HG03354 (cell line): ENCODE results near the gene FAM20B.

Experiments
- ATAC-seq: cut with Tn5 transposase; IDR thresholded peaks from one replicate; pipeline ENCODE4 v1.9.1; 2021; ENCODE audit warnings: mild to moderate bottlenecking; ENCODE audit not compliant: unreplicated experiment, poor library complexity, severe bottlenecking

Gene FAM20B

GRCh38 chr1:179046808-179047635 lies 21.3 kb downstream of the FAM20B start:
- ATAC-seq, result no peak

- ATAC-seq, result no peak
These were observed 21.9 kb downstream of the FAM20B start for GRCh38 chr1:179047636-179047997.

GRCh38 chr1:179048339-179049124 lies 22.8 kb downstream of the FAM20B start:
- no peak for ATAC-seq

- no peak for ATAC-seq
These were observed 27.1 kb downstream of the FAM20B start for GRCh38 chr1:179052776-179053175.

DNA sequence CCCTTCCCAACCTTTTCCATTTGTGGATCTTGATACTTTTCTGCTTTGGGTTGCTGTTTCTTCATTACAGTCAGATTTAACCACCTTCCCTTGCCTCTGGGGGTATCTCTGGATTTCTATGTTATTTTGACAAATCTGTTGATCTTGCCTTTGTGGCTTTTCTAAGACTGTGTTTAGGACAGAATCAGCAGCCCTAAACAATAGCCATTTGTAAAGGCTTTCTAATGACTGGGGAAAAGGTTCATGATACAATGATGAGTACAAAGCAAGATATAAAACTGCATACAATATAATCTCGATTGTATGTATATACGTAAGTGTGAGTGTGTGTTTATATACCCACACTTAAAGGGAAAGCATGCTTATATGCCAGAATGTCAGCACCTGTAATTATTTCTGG lies 27.8 kb downstream of the FAM20B start:
- ATAC-seq, result no peak

DNA sequence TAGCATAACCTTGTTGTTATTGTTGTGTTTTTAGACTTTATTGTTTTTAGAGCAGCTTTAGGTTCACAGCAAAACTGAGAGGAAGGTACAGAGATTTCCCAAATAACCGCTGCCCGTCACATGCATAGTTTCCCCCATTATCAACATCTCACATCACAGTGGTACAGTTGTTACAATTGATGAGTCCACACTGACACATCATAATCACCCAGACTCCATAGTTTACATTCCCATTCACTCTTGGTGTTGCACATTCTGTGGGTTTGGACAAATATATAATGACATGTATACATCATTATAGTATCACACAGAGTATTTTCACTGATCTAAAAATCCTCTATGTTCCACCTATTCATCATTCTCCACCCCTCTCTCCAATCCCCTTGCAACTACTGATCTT lies 30.2 kb downstream of the FAM20B start:
- ATAC-seq, result no peak

- no peak for ATAC-seq
These were observed 33.1 kb downstream of the FAM20B start for GRCh38 chr1:179058487-179059483.

GRCh38 chr1:179061360-179062282 lies 35.9 kb downstream of the FAM20B start:
- ATAC-seq, result no peak

- no peak for ATAC-seq
These were observed 40.8 kb downstream of the FAM20B start for GRCh38 chr1:179066471-179066870.

GRCh38 chr1:179077396-179077795 lies 51.7 kb downstream of the FAM20B start:
- ATAC-seq, result no peak

GRCh38 chr1:179079113-179079761 lies 53.5 kb downstream of the FAM20B start:
- ATAC-seq, result peak; percentile 12

DNA sequence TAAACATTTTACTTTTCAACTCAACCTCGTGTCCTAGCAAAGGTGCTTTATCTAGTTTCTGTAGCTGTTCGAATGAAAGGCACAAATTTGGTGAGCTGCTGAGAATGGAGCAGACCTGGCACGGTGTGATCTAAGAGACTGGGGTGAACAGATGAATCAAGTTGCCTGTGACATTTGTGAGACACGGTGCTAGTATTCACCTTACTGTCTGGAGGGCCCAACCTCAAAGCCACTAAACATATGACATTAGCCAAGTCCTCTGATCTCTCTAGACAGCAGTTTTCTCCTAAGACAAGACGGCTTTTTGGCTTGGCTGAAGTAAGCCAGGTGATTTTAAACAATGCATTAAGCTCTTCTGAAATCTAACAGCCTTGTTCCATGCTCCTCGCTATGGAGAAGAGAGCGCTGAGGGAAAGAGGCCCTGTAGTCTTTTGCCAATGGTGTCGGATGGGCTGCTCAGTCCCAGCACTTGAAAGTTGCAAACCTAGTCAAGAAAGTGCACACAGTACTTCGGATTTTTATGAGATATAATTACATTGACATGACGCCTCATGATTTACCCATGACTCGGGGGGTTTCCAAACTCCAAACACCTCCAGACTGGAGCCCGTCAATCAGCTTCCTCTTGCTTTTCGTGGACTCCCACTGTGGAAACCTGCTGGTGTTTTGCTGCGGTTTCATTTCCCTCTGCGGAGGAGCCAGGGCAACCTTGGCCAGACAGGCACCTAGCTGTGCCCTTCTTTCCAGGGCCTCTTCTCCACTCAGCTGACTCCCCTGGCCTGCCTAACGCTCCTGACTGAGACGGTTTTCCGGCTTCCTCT lies 55.4 kb downstream of the FAM20B start:
- peak; percentile 28 for ATAC-seq

DNA sequence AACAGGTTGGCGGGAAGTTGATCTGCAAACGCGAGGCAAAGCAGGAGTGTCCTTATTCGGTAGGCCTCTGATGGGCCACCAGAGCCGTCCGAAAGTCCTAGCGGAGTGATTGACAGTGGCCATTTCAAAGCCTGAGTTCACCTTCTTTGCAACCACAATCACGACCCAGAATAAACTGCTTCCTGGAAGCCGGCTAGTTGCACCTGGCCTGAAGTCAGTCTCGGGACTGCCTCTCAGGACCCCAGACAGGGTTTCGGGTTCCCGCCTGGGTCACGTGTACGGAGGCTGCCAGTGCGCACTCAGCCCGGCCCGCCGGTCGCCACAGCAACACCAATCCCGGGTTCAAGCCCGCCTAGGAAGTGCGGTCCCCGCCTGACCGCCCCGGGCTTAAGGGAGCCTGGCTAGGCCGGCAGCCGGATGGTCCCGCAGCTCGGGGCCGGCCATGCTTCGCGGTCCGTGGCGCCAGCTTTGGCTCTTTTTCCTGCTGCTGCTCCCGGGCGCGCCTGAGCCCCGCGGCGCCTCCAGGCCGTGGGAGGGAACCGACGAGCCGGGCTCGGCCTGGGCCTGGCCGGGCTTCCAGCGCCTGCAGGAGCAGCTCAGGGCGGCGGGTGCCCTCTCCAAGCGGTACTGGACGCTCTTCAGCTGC lies 56.1 kb downstream of the FAM20B start, which contains the start of gene TOR3A:
Gene TOR3A, plus strand, starts transcription at position 384 of the 646 bp plus-strand sequence. Its CDS starts 59 bp downstream, at position 443.
- peak; percentile 85 for ATAC-seq

GRCh38 chr1:179082333-179082998 lies 56.8 kb downstream of the FAM20B start:
- ATAC-seq, result peak; percentile 20

DNA sequence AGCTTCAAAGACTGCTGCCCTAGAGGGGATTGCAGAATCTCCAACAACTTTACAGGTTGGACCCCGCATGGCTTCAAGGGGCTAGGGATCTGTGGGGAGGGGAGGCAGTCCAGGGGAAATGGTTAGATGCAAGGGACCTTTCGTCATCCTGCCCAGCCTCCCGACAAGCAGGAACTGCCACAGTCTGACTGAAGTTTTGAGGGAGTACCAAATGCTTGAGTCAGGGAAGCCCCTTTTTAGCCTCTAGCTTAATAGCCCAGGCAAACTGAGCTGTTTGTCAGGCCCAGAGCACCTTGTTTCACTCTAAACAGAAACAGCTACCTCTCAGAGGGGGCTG lies 57.3 kb downstream of the FAM20B start:
- no peak for ATAC-seq

DNA sequence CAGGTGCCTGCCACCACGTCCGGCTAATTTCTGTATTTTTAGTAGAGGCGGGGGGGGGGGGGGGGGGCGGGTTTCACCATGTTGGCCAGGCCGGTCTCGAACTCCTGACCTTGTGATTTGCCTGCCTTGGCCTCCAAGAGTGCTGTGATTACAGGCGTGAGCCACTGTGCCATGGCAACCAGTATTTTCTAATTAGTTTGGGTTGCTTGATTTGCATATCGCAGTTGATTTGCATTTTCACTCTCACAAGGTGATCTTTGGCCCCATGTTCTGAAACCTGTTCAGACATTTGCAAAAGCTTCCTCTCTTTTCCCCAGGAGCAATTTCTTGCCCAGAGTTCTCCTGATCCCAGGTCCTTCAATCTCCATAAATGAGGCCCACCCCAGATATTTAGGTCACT lies 57.8 kb downstream of the FAM20B start:
- peak; percentile 20 for ATAC-seq

- no peak for ATAC-seq
These were observed 62.0 kb downstream of the FAM20B start for GRCh38 chr1:179087665-179088064.
